ENCODE measurements around the gene CALD1. TPM values are rescaled to one million over a fixed set of nuclear protein-coding genes. Genes with fewer than 3 reads are reported as not detected.
A peak's percentile ranks its signal among the peaks of the same experiment; 100 is the strongest.
"Not testable (repeated sequence)": the region's sequence is repeated elsewhere in the genome, so short reads cannot be mapped to it uniquely, and the experiment has no call there.

The CALD1 gene
- total RNA-seq, 1 donor from 2014 or later, result 230 TPM

DNA sequence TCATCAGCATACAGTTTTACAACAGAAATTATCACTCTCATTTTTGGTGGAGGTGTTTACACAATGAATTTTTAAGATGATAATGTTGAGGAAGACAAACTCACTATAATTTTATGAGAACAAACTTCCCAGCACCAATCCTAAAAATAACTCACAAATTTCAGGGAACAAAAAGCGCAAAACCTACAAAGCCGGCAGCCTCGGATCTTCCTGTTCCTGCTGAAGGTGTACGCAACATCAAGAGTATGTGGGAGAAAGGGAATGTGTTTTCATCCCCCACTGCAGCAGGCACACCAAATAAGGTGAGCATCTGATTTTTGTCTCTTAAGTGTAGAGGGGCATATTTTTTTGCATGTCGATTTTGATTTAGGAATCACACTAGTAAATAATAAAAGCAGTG lies 180.4 kb downstream of the CALD1 start:
- peak overlapping the region; percentile 14 for H3K4me3 Mint-ChIP-seq (ENCODE audit: unreplicated experiment)
- H3K9me3 Mint-ChIP-seq (ENCODE audit: unreplicated experiment), result no peaks in the 10 kb centered on the region
- peaks cover 5% of the 10 kb centered on the region for H3K27me3 Mint-ChIP-seq (ENCODE audit: unreplicated experiment)
- H3K4me1 Mint-ChIP-seq (ENCODE audit: unreplicated experiment), result no peaks in the 10 kb centered on the region
- DNase-seq (ENCODE audit: low spot score), result no peak
- TF ChIP-seq, protein P1, sequence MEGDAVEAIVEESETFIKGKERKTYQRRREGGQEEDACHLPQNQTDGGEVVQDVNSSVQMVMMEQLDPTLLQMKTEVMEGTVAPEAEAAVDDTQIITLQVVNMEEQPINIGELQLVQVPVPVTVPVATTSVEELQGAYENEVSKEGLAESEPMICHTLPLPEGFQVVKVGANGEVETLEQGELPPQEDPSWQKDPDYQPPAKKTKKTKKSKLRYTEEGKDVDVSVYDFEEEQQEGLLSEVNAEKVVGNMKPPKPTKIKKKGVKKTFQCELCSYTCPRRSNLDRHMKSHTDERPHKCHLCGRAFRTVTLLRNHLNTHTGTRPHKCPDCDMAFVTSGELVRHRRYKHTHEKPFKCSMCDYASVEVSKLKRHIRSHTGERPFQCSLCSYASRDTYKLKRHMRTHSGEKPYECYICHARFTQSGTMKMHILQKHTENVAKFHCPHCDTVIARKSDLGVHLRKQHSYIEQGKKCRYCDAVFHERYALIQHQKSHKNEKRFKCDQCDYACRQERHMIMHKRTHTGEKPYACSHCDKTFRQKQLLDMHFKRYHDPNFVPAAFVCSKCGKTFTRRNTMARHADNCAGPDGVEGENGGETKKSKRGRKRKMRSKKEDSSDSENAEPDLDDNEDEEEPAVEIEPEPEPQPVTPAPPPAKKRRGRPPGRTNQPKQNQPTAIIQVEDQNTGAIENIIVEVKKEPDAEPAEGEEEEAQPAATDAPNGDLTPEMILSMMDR (IDR thresholded peaks at IDR 0.05; ENCODE audit: unreplicated experiment), result no peak
- peaks cover 35% of the 10 kb centered on the region for H3K36me3 Mint-ChIP-seq (ENCODE audit: low read depth, unreplicated experiment)
- peak overlapping the region; percentile 9 for H3K27ac Mint-ChIP-seq (ENCODE audit: unreplicated experiment)

DNA sequence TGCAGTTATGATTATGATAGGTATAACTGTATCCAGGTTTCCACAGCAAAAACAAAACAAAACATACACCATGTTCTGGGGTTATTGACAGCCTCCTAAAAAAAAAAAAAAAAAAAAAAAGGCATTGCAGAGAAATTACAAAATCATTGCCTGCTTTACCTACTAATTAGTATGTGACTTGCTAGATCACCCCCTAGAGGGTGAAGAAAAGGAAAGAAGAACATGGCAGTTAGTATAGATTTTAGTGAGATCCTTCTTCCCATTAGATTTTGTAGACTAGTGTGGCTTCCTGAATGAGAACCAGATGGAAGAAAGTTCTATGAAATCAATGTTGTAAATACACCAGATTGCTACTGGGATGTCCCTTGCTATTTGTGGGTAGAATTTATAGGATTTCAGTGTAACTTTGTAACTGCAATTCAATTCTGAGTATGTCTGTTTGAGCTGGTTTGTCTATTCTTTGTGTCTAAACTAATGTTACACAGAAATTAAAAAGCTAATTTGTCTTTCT lies 182.9 kb downstream of the CALD1 start:
- H3K36me3 Mint-ChIP-seq (ENCODE audit: low read depth, unreplicated experiment), result peaks cover 27% of the 10 kb centered on the region
- H3K4me1 Mint-ChIP-seq (ENCODE audit: unreplicated experiment), result peaks cover 4% of the 10 kb centered on the region
- no peak overlapping the region for H3K27ac Mint-ChIP-seq (ENCODE audit: unreplicated experiment)
- peaks cover 2% of the 10 kb centered on the region for H3K27me3 Mint-ChIP-seq (ENCODE audit: unreplicated experiment)
- TF ChIP-seq, protein P1 (IDR thresholded peaks at IDR 0.05; ENCODE audit: unreplicated experiment), result no peak
- no peak for DNase-seq (ENCODE audit: low spot score)
- no peak overlapping the region for H3K4me3 Mint-ChIP-seq (ENCODE audit: unreplicated experiment)
- no peaks in the 10 kb centered on the region for H3K9me3 Mint-ChIP-seq (ENCODE audit: unreplicated experiment)

DNA sequence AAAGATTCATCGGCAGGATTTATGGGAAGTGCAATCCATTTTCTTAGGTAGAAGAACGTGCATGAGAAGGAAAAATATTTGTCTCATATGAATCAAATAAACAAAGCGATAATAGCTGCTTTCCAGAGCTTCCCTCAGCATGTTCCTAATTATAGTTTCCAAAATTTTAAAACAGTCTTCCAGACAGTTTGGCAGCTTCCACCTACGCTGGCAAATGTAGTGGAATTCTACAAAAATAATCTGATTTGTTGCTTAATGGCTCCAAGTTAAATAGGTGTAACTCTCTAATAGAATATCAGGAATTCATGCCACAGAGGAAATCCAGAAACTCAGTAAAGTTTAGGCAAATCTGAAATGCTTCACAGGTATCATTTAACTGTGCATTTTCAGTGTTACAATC lies 183.6 kb downstream of the CALD1 start:
- DNase-seq (ENCODE audit: low spot score), result no peak
- TF ChIP-seq, protein P1 (IDR thresholded peaks at IDR 0.05; ENCODE audit: unreplicated experiment), result no peak
- peaks cover 2% of the 10 kb centered on the region for H3K27me3 Mint-ChIP-seq (ENCODE audit: unreplicated experiment)
- peaks cover 7% of the 10 kb centered on the region for H3K4me1 Mint-ChIP-seq (ENCODE audit: unreplicated experiment)
- H3K36me3 Mint-ChIP-seq (ENCODE audit: low read depth, unreplicated experiment), result peaks cover 31% of the 10 kb centered on the region
- H3K27ac Mint-ChIP-seq (ENCODE audit: unreplicated experiment), result no peak overlapping the region
- no peak overlapping the region for H3K4me3 Mint-ChIP-seq (ENCODE audit: unreplicated experiment)
- no peaks in the 10 kb centered on the region for H3K9me3 Mint-ChIP-seq (ENCODE audit: unreplicated experiment)

DNA sequence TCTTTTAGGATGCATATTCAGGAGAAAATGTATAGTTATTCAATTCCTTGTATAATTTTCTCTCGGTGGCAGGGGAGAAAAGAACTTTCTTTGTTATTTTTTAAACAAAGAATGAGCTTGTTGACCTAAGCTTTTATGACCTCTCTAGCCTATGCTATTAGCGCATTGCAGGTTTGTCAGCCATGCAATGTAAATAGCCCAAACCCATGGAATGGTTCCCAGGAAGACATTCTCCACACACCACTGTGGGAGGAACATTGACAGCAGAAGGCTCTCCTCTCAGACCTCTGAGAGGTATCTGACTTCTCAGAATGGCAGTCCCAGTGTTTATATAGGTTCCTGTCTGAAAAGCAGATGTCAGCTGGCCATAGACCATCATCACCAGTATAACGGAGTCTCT lies 187.3 kb downstream of the CALD1 start:
- Mint-ChIP-seq H3K27me3 (ENCODE audit: unreplicated experiment) (no peaks in the 10 kb centered on the region), H3K27ac (ENCODE audit: unreplicated experiment) (no peak overlapping the region), H3K36me3 (ENCODE audit: low read depth, unreplicated experiment) (peaks cover 20% of the 10 kb centered on the region), H3K4me3 (ENCODE audit: unreplicated experiment) (no peak overlapping the region), H3K4me1 (ENCODE audit: unreplicated experiment) (peaks cover 7% of the 10 kb centered on the region), H3K9me3 (ENCODE audit: unreplicated experiment) (no peaks in the 10 kb centered on the region)
- no peak for DNase-seq (ENCODE audit: low spot score)
- TF ChIP-seq, protein P1 (IDR thresholded peaks at IDR 0.05; ENCODE audit: unreplicated experiment), result no peak

DNA sequence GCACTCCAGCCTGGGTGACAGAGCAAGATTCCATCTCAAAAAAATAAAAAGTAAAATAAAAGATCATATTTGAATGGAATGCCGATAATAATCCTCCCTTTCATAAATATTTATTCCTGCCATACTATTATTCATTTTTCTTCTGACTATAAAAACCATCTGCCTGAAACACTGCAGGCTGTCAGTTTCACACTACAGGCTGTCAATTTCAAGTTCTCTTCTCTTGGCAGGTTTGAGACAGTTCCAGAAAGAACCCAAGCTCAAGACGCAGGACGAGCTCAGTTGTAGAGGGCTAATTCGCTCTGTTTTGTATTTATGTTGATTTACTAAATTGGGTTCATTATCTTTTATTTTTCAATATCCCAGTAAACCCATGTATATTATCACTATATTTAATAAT lies 188.7 kb downstream of the CALD1 start:
- peaks cover 17% of the 10 kb centered on the region for H3K36me3 Mint-ChIP-seq (ENCODE audit: low read depth, unreplicated experiment)
- no peak overlapping the region for H3K4me3 Mint-ChIP-seq (ENCODE audit: unreplicated experiment)
- no peak overlapping the region for H3K27ac Mint-ChIP-seq (ENCODE audit: unreplicated experiment)
- no peak for DNase-seq (ENCODE audit: low spot score)
- H3K4me1 Mint-ChIP-seq (ENCODE audit: unreplicated experiment), result peaks cover 7% of the 10 kb centered on the region
- H3K27me3 Mint-ChIP-seq (ENCODE audit: unreplicated experiment), result no peaks in the 10 kb centered on the region
- no peaks in the 10 kb centered on the region for H3K9me3 Mint-ChIP-seq (ENCODE audit: unreplicated experiment)
- TF ChIP-seq, protein P1 (IDR thresholded peaks at IDR 0.05; ENCODE audit: unreplicated experiment), result no peak

DNA sequence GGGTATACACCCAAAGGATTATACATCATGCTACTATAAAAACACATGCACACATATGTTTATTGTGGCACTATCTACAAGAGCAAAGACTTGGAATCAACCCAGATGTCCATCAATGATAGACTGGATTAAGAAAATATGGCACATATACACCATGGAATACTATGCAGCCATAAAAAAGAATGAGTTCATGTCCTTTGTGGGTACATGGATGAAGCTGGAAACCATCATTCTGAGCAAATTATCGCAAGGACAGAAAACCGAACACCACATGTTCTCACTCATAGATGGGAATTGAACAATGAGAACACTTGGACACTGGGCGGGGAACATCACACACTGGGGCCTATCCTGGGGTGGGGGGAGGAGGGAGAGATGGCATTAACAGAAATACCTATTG lies 202.2 kb downstream of the CALD1 start:
- not testable (repeated sequence) for H3K9me3 Mint-ChIP-seq (ENCODE audit: unreplicated experiment); H3K4me3 Mint-ChIP-seq (ENCODE audit: unreplicated experiment); H3K4me1 Mint-ChIP-seq (ENCODE audit: unreplicated experiment); DNase-seq (ENCODE audit: low spot score); H3K27ac Mint-ChIP-seq (ENCODE audit: unreplicated experiment); H3K27me3 Mint-ChIP-seq (ENCODE audit: unreplicated experiment); H3K36me3 Mint-ChIP-seq (ENCODE audit: low read depth, unreplicated experiment)

Data from endothelial cell (in vitro differentiated cells).